Fibroblast of peridontal ligament (primary cell): Measurements from ENCODE around the gene BIN1.
A peak's percentile ranks its signal among the peaks of the same experiment; 100 is the strongest.
"Not testable (repeated sequence)": the region's sequence is repeated elsewhere in the genome, so short reads cannot be mapped to it uniquely, and the experiment has no call there.

Experiments used
- DNase-seq: peaks from one replicate; pipeline ENCODE4 v3.0.0-alpha.2; 2010; ENCODE audit errors: extremely low read depth

BIN1 gene

GRCh38 chr2:127047716-127048617, 59.0 kb downstream of the BIN1 start:
- DNase-seq: no peak

- no peak for DNase-seq
These were observed 59.9 kb downstream of the BIN1 start for GRCh38 chr2:127047054-127047453.

DNA sequence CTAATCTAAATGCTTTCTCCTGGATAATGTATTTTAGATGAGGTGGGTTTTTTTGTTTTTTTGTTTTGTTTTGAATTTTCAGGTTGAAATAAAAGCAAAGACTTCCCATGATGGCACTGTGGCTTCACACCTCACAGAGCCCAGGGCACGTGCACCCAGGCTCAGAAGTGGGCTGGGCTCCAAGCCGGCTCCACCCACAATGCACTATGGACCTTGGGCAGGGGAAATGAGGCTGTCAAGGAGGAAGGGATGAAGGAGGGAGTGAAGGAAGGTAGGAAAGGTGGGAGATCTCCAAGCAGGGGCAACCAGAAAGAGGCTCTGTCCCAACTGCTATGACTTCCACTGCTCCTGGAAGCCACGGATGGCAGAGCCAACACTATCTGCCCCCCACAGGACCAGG, 60.4 kb downstream of the BIN1 start:
- DNase-seq: no peak

DNA sequence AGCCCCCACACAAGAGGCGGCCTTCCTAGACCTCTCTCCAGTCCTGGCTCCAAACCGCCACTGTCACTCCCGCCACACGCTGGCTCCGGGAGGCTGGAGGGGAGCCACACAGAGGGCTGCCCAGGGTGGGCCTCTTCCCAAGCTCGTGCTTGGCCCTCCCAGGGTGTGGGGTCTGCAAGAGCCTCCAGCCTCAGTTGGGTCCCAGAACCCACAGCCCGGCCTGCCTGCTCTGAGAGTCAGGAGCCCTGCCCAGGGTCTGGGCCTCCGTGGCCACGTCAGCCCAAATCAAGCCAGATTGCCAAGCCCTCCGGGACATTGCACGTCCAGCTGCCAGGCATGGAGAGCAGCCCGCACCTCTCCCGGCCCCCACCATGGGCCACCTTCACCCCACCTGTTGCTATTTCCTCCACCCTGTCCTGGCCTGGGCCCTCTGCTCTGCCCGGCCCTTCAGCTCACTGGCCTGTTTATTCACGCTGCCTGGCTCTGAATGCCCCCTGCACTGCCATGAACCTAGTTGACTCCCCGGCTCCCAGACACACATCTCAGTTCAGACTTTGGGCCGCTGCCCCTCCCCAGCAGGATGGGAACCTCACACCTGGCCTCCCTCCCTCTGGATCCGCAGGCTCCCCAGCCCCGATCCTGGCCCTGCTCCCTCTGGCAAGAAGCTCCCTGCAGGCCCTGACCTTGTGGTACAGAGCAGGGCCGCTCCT, 61.0 kb downstream of the BIN1 start:
- DNase-seq: no peak

DNA sequence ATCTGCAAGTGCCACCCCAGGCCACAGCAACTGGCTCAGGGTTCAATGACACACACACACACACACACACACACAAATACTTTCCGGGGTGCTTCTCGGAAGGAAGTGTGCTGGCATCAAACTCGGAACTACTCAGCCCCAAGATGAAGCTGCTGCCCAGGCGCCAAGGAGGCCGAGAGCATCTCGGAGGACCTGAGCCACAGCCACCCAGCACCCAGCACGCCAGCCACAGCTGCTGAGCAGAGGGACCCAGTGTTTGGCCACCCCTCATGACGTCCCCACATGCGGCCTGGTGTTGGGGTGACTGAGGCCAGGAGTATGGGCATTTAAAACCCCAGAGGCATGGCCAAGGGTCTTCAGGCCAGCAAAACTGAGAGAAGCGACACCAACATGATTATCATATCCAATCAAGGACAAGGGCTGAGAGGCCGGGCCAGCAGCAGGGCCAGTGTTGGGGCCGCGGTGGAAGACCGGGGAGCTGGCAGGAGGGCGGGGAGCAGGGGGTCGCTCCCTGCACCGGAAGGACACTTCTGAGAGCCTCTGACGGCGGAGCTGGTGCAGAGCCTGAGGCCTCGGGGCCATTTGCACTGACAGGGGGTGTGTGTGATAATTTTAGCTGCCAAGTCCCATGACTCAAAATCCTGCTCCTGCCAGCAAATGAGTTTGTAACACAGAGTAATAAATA, 61.8 kb downstream of the BIN1 start:
- DNase-seq: no peak

- no peak for DNase-seq
These were observed 62.7 kb downstream of the BIN1 start for GRCh38 chr2:127044165-127044718.

DNA sequence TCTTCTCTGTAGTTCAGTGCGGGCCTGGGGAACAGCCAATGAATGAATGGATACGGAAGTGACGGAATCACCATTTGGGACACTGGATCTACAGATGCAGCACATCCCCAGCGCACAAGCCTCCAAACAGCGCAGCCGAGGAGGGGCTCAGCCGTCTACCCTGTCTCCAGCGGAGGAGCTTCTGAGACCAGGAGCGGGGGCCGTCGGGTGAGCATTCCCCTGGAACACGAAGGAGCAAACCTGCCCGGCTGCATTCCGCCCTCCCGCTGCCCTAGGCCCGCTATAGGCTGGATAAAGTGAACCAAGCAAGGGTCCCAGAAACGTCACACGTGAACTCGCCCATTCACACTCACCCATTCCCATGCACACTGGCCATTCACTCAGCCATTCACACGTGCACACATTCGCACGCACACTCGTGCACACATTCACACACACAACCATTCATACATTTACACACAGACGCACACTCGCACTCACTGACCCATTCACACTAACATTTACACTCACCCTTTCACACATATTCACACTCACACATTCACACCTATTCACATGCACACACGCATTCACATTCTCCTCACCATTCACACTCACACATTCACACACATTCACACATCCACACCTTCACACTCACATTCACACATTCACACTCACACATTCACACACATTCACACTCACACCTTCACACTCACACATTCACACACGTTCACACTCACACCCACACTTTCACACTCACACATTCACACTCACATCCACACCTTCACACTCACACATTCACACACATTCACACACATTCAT, 63.4 kb downstream of the BIN1 start:
- no peak for DNase-seq

DNA sequence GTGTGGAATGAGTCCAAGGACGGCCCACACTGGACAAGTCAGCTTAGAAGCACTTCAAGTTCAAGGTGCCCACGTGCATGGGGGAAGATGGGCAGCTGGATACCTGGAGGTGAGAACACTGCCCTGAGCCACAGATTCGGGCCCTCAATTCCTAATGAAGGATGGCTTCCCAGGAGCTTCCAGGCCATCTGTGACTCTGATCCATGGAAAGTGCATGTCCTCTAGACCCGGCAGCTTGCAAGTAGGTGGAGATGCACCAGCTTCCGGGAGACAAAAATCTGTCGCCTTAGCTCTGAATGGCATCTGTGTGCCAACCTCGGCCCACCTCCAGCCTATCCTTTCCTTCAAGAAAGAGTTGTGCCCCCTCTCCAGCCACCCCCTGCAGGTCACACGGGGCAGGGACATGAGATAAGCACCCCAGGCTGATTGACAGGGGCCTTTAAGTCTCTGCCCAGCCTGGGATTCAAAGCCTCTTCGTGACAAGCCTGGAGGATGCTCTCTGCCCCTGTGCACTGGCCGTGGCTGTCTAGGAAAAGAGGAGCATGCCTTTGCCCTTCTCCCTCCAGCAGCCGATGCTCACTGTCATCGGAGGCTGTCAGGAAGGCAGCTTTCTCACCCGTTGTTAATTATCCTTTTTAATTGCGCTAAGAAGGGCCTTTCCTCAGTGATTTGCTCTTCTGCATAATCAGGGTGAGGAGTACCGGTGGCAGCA, 65.5 kb downstream of the BIN1 start:
- no peak for DNase-seq

- no peak for DNase-seq
These were observed 66.8 kb downstream of the BIN1 start for GRCh38 chr2:127040169-127040568.

DNA sequence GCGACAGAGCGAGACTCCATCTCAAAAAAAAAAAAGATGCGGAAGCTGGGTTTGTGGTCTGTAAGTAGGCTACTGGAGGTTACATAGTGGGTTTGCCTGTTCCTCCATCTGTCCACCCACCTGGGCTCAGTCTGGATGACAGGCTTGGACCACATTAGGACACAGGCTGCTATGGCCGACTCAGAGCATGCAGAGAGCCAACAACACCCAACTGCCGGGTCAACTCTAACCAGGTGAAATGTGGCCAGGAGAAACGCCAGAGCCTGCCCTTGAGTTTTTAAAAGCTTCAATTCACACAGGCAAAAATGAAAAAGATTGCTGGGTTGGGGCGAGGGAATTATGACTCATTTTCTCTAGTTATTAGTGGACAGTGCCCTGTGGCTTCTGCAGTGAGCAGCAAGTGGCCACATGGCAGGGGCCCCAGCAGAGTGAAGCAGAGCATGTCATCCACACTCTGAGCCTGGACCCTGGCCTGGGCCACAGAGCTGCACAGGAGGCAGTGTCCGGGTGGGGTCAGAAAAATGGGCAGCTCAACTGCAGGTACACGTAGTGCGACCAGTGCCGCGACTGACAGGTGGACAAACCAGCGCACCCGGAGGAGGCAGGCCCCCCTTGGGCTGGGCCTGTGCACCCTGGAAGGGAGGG, 67.4 kb downstream of the BIN1 start:
- no peak for DNase-seq

- no peak for DNase-seq
These were observed 69.5 kb downstream of the BIN1 start for GRCh38 chr2:127037476-127037875.

GRCh38 chr2:127034883-127035611, 71.9 kb downstream of the BIN1 start:
- no peak for DNase-seq

- DNase-seq: no peak
These were observed 72.9 kb downstream of the BIN1 start for GRCh38 chr2:127034051-127034450.

- DNase-seq: peak; percentile 25
These were observed 74.3 kb downstream of the BIN1 start for GRCh38 chr2:127032621-127033020.

DNA sequence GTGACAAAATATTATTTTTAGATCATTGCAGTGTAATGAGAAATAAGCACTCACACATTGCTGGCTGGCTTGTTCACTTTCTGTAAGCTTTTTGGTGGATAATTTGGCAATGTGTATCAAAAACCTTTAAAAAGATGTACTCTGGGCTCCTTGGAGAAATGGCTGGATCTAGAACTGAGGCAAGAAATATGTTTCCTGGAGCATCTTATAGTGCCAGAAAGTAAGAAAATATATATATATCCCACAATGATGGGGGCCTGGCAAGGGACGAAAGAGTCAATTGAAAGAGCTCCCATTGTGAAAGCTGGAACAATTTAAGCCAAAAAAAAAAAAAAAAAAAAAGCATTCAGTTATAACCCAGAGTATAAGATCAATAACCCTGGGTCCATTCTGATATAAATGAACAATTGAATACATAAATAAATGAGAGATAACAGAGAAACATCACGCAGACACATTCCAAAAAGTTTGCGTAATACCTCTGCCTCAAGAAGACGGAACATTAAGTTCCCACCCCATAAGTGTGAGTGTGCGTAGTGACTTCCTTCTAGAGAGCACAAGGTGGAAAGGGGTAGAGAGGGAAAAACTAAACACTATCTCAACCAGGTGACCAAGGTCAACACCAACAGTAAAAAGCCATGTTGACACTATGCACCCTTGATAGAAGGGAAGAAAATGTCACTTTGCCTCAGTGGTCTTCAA, 77.5 kb downstream of the BIN1 start:
- DNase-seq: no peak

- not testable (repeated sequence) for DNase-seq
These were observed 78.2 kb downstream of the BIN1 start for GRCh38 chr2:127028745-127029144.

DNA sequence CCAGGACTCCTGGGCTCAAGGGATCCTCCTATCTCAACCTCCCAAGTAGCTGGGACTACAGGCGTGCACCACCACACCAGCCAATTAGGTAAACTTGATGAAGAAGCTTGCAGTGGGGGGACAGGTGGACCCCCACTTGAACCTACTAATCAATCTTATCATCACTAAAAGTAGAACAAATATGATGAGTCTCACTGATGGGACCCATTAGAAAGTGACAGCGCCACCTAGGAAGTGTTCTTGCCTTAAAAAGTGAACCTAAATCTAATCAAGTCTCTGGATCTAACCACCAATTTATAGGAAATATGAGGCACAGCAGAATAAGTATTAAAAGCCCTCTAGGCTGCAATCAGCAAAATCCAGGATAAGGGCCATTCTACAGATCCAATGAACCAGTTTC, 79.2 kb downstream of the BIN1 start:
- DNase-seq: no peak

GRCh38 chr2:127025359-127026166, 81.4 kb downstream of the BIN1 start:
- DNase-seq: peak; percentile 79
